Measurements from ENCODE around the gene DNAH12. TPM values are rescaled to one million over a fixed set of nuclear protein-coding genes. Genes with fewer than 3 reads are reported as not detected.
"Not testable (repeated sequence)": the region's sequence is repeated elsewhere in the genome, so short reads cannot be mapped to it uniquely, and the experiment has no call there.

The DNAH12 gene
- total RNA-seq, 4 donors from 2014 or later, result 0.19 to 0.72 (median 0.31) TPM; not detected in 1

DNA sequence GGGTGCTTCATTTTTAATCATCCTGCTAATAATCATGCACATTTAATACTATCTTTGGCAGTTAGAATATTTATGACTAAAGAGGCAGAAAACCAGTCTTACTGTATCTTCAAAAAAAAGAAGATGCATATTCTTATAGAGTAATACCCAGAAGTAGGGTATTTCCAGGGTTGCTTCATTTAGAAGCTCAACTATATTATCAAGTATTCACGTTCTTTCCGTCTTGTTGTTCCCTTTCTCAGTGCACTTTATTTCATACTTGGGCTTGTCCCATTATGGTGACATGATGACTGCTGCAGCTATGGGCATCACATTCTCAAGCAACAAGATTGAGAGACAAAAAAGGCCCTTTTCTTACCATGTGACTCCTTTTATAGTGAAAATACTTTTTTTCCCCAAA is 154.9 kb downstream of the DNAH12 start:
- no peak for DNase-seq (ENCODE audit: low spot score)
- TF ChIP-seq, protein P1, sequence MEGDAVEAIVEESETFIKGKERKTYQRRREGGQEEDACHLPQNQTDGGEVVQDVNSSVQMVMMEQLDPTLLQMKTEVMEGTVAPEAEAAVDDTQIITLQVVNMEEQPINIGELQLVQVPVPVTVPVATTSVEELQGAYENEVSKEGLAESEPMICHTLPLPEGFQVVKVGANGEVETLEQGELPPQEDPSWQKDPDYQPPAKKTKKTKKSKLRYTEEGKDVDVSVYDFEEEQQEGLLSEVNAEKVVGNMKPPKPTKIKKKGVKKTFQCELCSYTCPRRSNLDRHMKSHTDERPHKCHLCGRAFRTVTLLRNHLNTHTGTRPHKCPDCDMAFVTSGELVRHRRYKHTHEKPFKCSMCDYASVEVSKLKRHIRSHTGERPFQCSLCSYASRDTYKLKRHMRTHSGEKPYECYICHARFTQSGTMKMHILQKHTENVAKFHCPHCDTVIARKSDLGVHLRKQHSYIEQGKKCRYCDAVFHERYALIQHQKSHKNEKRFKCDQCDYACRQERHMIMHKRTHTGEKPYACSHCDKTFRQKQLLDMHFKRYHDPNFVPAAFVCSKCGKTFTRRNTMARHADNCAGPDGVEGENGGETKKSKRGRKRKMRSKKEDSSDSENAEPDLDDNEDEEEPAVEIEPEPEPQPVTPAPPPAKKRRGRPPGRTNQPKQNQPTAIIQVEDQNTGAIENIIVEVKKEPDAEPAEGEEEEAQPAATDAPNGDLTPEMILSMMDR (IDR thresholded peaks at IDR 0.05), result no peak
- ATAC-seq (ENCODE audit: low FRiP score), result no peak

DNA sequence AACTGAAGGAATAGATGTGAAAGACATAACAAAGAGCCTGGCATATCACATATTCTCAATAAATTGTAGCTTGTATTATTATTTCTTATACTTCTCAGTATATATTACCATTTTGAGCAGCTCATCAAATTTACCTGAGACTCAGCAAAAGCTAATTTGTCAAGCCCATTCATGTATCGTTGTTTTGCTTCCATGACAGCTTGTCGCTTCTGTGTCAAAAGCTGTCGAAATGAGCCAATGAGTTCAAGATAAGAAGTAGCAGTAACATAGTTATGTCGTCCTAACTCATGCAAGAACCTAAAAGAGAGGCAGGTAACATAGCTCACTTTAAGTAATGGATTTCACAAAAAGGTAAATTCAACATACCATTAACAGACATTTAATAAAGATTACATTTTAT is 157.8 kb downstream of the DNAH12 start:
- DNase-seq (ENCODE audit: low spot score), result no peak
- TF ChIP-seq, protein P1 (IDR thresholded peaks at IDR 0.05), result no peak
- no peak for ATAC-seq (ENCODE audit: low FRiP score)

DNA sequence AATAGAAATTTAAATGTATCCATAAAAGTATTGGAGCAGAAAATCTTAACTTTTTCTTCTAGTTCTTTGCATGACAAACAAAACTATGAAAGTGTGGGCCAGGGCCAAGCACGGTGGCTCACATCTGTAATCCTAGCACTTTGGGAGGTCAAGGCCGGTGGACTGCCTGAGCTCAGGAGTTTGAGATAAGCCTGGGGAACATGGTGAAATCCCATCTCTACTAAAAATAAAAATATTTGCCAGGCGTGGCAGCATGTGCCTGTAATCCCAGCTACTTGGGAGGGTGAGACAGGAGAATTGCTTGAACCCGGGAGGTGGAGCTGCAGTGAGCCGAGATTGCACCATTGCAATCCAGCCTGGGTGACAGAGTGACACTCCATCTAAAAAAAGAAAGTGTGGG is 158.6 kb downstream of the DNAH12 start:
- no peak for ATAC-seq (ENCODE audit: low FRiP score)
- DNase-seq (ENCODE audit: low spot score), result no peak
- TF ChIP-seq, protein P1 (IDR thresholded peaks at IDR 0.05), result no peak

DNA sequence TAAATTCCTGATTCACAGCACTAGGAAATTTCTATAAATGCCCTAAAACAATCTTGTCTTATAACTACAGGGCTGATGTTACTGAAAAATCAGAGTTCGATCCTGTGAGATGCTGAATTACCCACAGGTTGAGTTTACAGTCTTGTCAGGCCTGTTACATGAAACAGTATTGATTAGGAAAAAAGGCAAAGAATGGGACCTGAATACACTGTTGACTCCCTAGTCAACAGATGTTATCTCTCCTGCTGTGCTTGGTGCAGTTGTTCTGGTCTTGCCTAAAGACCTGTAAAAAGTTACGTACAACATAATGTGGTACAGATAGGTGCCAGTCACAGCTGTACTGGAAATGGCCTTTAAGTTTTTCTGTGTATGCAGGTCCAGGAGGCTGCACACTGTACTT is 160.3 kb downstream of the DNAH12 start:
- TF ChIP-seq, protein P1 (IDR thresholded peaks at IDR 0.05), result no peak

DNA sequence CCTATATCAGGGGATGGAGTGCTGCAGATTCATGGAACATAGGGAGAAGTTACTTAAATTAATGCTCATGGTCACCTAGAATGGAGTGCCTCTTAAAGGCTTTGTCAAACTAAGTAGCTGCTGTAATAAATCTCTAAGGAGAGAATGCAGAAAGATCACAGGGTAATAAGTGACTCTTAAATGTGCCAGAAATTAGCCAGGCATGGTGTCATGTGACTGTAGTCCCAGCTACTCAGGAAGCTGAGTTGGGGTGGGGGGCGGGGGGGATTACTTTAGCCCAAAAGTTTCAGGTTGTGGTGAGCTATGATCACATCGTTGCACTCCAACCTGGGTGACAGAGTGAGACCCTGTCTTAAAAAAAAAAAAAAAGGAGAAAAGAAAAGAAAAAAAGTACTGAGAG is 160.7 kb downstream of the DNAH12 start:
- ATAC-seq (ENCODE audit: low FRiP score) (no peak), DNase-seq (ENCODE audit: low spot score) (no peak)
- TF ChIP-seq, protein P1 (IDR thresholded peaks at IDR 0.05), result no peak

More for the DNA sequence above, 160.3 kb downstream of the DNAH12 start:
- ATAC-seq (ENCODE audit: low FRiP score), result no peak
- no peak for DNase-seq (ENCODE audit: low spot score)

DNA sequence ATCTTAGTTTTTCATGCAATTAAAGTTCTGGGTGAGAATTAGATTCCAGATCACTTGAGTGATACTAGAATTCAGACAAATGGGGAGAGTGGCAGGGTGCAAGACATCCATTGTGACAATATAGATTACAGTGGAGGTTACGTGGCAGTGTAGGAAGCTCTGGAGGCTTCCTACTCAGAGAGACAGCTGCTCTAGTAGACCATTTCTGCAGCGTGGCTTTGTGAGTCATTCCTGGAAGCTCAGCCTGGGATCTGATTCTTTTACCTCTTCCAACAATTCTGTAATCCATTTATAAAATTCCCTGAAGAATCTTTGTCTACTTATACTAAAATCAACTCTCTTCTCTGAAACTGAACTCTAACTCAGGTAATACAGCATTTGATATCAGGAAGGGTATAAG is 161.2 kb downstream of the DNAH12 start:
- TF ChIP-seq, protein P1 (IDR thresholded peaks at IDR 0.05), result no peak
- no peak for ATAC-seq (ENCODE audit: low FRiP score)
- DNase-seq (ENCODE audit: low spot score), result no peak

DNA sequence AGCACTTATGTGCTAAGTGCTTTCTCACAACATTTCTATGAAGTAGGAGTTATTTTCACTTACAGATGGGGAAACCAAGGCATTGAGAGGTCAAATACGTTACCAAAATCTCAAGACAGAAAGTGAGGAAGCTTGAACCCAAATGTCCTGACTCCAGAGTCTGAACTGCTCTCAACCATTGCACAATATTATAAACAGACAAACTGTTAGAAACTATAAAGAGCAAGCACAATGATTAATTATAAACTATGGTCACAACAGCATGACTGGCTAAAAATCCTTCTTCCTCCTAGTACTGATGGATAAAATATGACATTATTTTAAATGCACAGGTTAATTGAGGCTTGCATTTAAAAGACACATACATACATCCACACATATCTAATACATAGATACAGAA is 173.8 kb downstream of the DNAH12 start:
- ATAC-seq (ENCODE audit: low FRiP score) (no peak), DNase-seq (ENCODE audit: low spot score) (no peak)
- TF ChIP-seq, protein P1 (IDR thresholded peaks at IDR 0.05), result no peak

DNA sequence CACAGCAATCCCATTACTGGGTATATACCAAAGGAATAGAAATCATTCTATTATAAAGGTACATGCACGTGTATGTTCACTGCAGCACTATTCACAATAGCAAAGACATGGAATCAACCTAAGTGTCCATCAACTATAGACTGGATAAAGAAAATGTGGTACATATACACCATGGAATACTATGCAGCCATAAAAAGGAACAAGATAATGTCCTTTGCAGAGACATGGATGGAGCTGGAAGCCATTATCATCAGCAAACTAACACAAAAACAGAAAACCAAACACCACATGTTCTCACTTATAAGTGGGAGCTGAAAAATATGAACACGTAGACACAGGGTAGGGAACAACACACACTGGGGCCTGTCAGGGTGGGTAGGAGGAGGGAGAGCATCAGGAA is 179.1 kb downstream of the DNAH12 start:
- ATAC-seq (ENCODE audit: low FRiP score); DNase-seq (ENCODE audit: low spot score): not testable (repeated sequence)

DNA sequence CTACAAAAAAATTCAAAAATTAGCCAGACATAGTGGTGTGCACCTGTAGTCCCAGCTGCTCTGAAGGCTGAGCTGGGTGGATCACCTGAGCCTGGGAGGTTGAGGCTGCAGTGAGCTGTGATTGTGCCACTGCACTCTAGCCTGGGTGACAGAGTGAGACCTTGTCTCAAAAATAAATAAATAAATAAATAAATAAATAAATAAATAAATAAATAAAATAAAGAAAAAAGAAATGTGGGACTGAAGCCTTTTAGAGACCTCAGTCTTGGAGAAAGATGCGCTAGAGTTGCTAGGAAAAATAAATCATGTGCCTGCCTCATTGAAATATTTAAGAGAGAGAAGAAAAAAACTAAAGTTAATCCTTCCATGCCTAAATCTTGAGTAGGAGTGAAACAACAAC is 187.9 kb downstream of the DNAH12 start:
- not testable (repeated sequence) for DNase-seq (ENCODE audit: low spot score); ATAC-seq (ENCODE audit: low FRiP score)
